Measurements from ENCODE around the gene FCRL2.

Gene FCRL2

DNA sequence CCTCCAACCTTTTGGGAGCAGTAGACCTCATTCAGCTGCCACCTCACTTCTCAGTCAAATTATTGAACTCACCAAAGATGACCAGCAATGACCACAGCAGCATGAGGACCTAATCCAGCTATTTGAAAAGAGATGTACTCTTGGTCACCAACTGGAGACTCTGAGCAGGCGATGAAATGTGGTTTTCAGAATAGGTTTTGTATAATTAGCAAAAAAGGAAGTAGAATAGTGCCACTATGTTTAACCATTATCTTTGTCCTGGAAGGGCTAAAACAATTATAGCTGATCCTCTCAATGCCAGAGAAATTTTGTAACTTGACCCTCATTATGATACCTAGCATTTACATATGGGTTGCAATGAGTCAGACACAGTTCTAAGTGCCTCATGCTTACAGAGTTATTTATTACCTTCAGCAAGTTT, at the start of gene FCRL2:
Gene FCRL2 (minus strand): TSS at position 162 of the 421 bp plus-strand sequence. CDS start 59 bp downstream, at position 103.
- no peak for DNase-seq

DNA sequence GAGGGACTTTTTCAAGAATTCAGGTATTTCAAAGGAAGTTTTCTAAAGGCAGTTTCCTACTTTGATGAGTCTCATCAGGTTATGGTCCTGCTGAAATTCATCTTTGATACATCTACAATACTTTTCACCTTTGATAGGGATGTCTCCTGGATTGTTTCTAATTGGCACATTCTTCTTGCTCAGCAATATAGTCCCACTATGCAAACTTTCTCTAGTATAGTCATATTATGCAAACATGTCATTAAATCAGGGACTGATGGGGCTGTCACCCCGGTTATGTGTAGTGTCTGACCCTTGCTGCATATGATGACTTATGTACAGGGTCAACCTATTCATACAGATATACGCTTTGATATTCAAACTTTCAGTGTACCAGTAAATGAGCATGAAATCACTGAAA, 43.4 kb upstream of the FCRL2 start:
- no peak for DNase-seq

DNA sequence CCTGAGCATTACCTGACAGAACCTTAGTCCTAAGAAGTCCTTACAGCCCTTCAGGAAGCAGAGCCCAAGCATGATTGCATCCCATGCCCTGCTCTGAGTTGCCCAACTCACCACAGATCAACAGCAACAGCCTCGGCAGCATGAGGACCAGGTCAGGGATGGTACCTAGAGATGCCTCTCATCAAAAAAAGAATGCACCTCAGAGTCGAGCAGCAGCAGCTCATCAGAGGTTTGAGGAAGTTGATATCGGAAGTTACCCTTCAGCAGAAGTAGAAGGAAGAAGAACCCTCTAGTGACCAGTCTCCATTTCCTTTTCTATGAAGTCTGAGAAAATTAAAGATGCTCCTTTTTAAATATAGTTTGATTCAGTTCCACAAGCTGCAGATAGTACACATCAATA, 43.0 kb upstream of the FCRL2 start, which contains the start of gene FCRL1:
Gene FCRL1 (minus strand): TSS at position 225 of the 400 bp plus-strand sequence. CDS start 83 bp downstream, at position 142.
- DNase-seq: no peak

DNA sequence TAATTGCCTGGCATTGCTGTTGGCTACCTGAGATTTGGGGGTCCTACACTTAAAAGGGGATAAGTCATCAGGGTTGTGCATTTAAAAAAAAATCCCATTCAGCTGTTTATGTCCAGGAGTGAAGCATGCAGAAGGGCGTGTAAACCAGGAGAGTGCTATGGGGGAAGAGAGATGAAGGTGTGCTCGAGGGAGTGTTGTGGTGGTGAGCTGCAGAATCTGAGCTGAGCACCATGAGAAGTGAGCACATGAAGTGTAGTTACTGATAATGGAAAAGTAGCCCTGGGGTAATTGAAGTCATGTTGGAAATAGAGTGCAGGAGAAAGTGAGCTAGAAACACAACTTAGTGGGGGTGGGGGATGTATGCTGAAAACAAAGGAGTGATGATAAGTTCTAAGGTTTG, 42.3 kb upstream of the FCRL2 start:
- DNase-seq: no peak

GRCh38 chr1:157813269-157813668, 36.3 kb upstream of the FCRL2 start:
- DNase-seq: no peak

GRCh38 chr1:157806431-157807149, 29.7 kb upstream of the FCRL2 start:
- DNase-seq: no peak

GRCh38 chr1:157803851-157804250, 26.9 kb upstream of the FCRL2 start:
- DNase-seq: no peak

DNA sequence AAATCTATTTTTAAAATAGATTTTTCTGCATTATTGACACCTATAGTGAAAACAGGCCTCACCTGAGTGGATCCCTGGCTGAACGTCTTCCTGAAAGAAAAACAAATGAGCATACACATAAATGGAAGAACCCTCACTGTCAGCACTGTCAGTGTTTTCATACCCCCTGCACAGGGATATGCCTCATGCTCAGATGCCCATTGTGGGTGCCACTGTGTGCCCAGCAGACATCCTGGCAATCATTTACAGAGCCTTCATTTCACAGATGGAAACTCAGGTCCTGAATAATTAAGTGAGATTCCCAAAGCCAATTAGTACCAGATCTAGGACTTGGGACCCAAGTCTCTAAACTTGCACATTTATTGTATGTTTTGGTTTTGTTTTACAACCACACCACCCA, 23.1 kb upstream of the FCRL2 start:
- no peak for DNase-seq

DNA sequence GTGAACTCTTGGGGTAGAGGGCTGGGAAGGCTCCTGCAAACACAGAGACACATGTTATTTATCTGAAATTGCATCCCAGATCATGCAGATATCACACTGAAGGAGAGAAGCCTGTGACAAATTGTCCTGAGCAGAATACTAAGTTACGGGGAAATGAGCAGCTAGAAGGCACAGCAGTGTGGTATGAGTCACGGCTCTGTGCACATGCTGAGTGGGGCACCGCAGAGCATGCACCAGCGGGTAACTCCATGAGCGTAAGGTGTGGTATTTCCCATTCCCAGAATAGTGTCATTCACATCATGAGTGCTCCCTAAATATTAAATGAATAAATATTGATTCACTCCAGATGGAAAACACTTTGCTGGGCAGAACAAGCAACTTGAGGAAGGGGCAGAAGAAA, 21.3 kb upstream of the FCRL2 start:
- no peak for DNase-seq

DNA sequence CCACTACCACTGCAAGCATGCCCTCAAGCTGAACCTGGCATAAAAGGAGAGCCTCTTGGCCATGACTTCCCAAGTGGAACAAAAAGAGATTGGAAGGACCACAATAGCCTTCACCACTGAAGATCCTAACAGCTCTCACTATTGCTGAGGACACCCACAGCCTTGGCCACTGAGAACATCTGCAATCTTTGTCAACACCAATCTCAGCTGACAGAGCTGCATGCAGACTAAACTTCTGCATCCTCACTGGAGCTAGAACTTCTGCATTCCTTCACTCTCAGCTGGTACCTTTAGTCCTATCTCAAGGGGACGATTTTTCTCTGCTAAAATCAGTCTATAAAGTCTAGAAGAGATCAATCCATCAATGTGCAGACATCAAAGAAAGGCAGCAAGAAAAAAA, 8.3 kb upstream of the FCRL2 start:
- no peak for DNase-seq

GRCh38 chr1:157784801-157785200, 7.9 kb upstream of the FCRL2 start:
- DNase-seq: no peak

DNA sequence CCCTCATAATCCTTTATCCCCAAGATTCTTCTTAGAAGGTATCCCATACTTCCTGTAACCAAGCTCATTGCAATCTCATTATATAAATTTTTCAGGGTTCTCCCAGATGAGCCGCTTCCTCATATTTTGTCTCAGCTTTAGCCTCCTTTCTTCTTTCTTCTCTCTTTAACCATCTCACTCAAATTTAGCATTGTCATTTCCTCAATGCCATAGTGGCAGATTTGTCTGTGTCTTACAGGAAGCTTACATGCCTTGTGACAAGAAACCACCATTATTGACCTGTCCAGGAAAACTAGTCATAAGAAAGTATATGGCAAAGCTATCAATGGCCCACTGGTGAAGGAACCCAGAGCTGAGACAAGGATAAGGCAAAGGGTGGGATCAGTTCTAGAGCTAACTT, 6.0 kb upstream of the FCRL2 start:
- no peak for DNase-seq

DNA sequence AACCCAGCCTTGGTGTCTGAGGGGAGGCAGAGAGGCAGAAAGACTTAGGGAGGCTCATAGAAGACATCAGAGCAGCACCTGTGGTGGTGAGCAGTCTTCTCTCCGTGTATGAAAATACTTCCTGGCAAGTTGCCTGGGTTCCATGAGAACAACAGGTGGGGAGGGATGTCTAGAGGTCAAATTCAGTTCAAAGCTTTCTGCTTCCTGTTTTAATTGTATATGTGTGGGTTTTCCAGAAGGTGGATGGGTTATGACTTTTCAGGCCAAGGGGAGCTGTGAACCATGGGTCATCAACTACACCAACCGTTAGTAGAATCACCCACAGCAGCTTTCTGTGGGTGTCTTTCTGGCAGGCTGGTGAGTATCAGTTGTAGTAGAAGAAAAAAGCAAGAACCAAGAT, 4.1 kb upstream of the FCRL2 start:
- DNase-seq: no peak

DNA sequence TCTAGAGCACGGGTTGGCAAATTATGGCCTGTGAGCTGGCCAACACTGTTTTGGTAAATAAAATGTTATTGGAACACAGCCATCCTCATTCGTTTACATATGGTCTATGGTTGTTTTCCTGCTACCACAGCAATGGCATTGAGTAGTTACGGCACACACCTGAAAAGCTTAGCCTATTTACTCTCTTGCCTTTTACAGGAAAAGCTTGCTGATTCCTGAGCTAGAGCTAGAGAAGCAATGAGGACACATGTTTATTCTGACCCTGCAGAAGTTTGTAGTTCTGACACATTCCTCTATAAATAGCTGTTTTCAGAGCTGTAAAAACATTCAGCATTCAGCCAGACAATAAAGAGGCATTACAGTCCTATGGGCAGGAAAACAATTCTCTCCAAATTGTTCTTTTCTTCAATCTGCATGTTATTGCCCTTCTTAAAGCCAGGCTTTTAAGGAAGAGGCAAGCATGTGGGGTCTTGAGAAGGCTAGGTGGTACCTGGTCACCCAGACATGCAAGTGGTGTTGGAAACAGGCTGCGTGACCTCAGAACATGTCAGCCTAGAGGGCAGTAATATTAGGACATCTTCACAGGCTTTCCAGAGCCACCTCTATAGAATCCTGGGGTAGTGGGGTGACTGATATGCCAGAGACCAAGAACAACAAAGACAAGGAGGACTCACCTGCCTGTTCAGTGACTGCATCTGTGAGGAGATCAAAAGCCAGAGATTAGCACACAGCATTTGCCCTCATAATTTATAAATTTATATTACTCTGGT, 1.6 kb downstream of the FCRL2 start:
- no peak for DNase-seq

- DNase-seq: no peak
Observed at GRCh38 chr1:157774412-157774811, 2.5 kb downstream of the FCRL2 start.

- DNase-seq: no peak
Observed at GRCh38 chr1:157773493-157774350, 3.2 kb downstream of the FCRL2 start.

DNA sequence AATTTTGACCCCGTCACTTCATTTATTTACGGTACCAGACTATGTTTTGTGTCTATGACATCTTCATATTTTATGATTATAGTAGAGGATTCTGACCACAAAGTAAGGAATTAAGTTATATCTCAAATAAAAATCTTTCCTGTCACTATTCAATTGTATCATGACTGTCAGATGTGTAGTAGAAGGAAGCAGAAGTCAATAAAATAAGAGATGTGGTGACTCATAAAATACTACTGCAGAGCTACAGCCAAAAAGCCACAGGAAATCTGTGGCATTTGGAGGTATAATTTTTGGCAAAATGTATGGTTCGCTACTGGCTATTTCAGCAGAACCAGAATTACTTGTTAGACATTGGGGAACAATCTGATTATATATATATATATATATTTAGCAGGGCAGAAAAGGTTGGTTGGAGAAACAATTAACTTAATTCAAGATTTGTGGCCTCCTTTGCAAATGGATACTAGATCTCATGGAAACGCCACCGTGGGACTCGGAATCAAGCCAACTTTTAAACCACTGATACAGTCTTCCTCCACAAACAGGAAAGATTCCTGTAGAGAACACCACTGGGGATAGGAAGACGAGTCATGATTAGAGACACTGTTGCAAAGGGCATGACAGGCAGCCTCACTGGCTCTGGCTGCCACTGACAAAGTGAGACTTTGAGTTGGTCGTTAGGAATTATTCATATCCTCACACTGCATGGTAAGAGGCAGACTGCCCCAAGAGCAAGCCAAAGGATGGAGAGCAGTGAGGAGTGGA, 5.1 kb downstream of the FCRL2 start:
- no peak for DNase-seq

DNA sequence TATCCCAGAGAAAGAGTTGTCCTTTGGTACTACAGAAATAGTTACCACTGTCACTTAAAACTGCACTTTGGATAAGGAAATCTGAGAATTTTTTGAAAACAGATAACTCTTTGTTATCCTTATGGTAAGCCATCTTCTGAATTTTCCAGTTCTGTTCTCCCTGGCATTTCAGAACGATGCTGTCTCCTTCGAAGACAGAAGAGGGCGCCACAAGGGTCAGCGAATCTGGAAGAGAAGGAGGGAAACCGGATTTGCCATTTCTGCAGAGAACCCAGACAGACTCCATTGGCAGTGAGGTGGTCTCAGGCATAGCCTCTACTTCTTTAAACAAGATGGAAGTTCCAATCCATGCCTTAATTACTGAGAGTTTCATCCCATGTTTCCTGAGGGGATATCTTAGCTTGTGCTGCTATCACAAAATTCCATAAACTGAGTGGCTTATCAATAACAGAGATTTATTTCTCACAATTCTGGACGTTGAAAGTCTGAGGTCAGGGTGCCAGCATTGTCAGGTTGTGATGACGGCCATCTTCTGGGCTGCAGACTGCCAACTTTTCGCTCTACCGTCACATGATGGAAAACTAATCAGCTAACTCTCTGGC, 6.4 kb downstream of the FCRL2 start:
- DNase-seq: no peak

DNA sequence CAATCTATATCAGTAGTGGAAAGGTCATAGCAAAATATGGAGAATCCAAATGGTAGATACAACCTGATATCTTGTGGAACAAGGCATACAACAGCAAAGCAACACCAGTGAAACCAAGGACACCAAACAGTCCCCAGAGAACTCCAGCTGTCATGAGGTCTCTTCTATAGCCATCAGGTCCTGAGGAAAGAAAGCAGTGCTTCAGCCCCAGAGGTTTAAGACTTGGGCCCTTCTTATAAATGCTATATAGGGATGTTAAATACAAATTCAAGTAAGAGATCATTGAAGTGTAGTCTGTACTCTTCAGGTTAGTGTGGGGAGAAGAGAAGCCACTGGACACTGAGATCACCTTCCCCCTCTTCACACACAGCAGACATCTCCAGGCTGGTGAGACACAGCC, 10.1 kb downstream of the FCRL2 start:
- no peak for DNase-seq

DNA sequence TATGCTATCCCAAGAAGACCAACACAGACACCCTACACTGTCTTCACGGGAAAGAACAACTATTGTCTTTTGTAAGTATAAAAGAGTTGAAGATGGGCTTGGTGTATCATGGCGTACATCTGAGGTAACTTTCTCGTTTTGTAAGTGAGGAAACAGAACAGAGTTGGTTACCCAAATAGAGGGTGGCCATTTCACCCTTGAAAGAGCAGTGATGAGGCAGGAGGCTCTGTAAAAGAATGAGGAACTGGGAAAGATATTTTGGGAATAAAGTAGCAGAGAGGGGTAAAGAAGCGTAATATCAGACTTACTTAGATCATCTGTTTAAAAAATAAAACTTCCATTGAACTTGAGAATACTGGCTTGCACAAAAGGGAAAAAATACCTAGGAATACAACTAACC, 18.9 kb downstream of the FCRL2 start:
- no peak for DNase-seq

GRCh38 chr1:157753611-157754010, 23.3 kb downstream of the FCRL2 start:
- no peak for DNase-seq

DNA sequence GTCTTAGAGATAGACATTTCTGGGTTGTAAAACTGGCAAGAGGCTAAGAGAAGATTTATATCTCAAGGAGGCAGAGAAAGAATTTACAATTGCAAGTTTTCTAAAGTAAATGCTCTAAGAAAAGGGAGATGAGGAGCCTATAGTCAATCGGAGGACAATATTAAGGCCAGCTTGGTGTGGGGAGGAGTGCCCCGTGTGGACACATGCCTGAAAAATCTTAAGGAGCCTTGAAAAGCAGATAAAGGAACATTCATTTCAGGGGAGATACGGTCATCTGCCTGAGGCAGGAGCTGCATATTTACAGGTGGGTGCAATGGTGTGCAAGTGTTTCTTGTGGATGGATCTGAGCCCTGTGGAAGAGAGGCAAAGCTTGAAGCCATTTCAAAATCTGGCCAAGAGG, 25.6 kb downstream of the FCRL2 start:
- DNase-seq: no peak
